GM12891 (cell line): Measurements from ENCODE around the gene TMSB10.
"Not testable (repeated sequence)": the region's sequence is repeated elsewhere in the genome, so short reads cannot be mapped to it uniquely, and the experiment has no call there.

Experiments used
- POLR2A ChIP-seq: IDR thresholded peaks from 2 replicates; pipeline ENCODE4 v1.6.1; 2011; ENCODE audit warnings: low read depth, low read length, control low read depth
- SPI1 ChIP-seq: IDR thresholded peaks from 2 replicates; pipeline ENCODE4 v1.6.1; 2011; ENCODE audit warnings: low read depth, low read length, control low read depth
- TAF1 ChIP-seq: IDR thresholded peaks from 2 replicates; pipeline ENCODE4 v1.6.1; 2011; ENCODE audit warnings: low read depth, low read length, control low read depth

DNA sequence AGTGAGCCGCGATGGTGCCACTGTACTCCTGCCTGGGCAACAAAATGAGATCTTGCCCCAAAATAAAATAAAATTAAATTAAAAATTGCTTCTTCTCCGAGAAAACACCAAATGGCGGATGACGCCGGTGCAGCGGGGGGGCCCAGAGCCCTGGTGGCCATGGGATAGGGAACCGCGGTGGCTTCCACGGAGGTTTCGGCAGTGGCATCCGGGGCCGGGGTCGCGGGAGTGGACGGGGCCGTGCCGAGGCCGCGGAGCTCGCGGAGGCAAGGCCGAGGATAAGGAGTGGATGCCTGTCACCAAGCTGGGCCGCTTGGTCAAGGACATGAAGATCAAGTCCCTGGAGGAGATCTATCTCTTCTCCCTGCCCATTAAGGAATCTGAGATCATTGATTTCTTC, 10.2 kb downstream of the TMSB10 start:
- TF ChIP-seq TAF1, POLR2A, SPI1: not testable (repeated sequence)
